K562 (cell line): ENCODE data around the gene DLGAP1. TPM values are rescaled to one million over a fixed set of nuclear protein-coding genes. Genes with fewer than 3 reads are reported as not detected.

Source experiments
- BRD9 ChIP-seq: fragments of 450-650 bp; IDR thresholded peaks from 2 replicates; pipeline ENCODE4 v1.6.1; 2018; ENCODE audit warnings: low read depth; ENCODE audit not compliant: partially characterized antibody
- CSDE1 ChIP-seq, 2 experiments: fragments of 450-650 bp; IDR thresholded peaks; 2 replicates each; pipeline ENCODE4 v1.6.1; 2016; ENCODE audit warnings: mild to moderate bottlenecking in 1 of 2
- GABPB1 ChIP-seq: sonication (generic); formaldehyde crosslinking; IDR thresholded peaks from 2 replicates; pipeline ENCODE4 v1.8.0; 2022; ENCODE audit warnings: mild to moderate bottlenecking, missing genetic modification reagents
- RUNX1 ChIP-seq: sonication (generic); IDR thresholded peaks from 2 replicates; pipeline ENCODE4 v1.6.1; 2016; ENCODE audit warnings: antibody characterized with exemption, low read depth
- SAFB ChIP-seq: fragments of 200-400 bp; formaldehyde crosslinking; IDR thresholded peaks from 2 replicates; pipeline ENCODE4 v1.6.1; 2017; ENCODE audit warnings: low read depth, low read length, borderline replicate concordance
- TEAD2 ChIP-seq: fragments of 450-650 bp; IDR thresholded peaks from 2 replicates; pipeline ENCODE4 v1.6.1; 2016; ENCODE audit warnings: missing genetic modification characterization, control low read depth, missing compliant biosample characterization
- TSC22D4 ChIP-seq: fragments of 450-650 bp; IDR thresholded peaks from 2 replicates; pipeline ENCODE4 v1.6.1; 2016; ENCODE audit warnings: missing genetic modification characterization, missing biosample characterization, control low read depth
- ZBED1 ChIP-seq: IDR thresholded peaks from 2 replicates; pipeline ENCODE4 v1.6.1; 2014
- polyA plus RNA-seq, 8 experiments: library from polyadenylated mRNA; depleted of rRNA in 4 of 8; stranded (reverse) in 5 of 8; unstranded in 3 of 8; fragments of >200 nt; fragmentation: Nextera tagmentation in 2 of 8; fragmentation: Illumina TruSeq in 1 of 8; extraction: Ambion mirVana in 2 of 8; extraction: Trizol in 1 of 8; gene quantifications; 2 replicates each; pipeline versions ENCODE4 v1.2.1 to v1.2.3, GENCODE V29; 2011 to 2014; ENCODE audit warnings: inconsistent platforms in 1 of 8, missing spikeins in 1 of 8
- total RNA-seq, 7 experiments: library from RNA; depleted of rRNA in 6 of 7; stranded (reverse); fragments of >200 nt in 6 of 7; fragmentation: Illumina TruSeq in 2 of 7; extraction: Trizol in 2 of 7; gene quantifications; 2 replicates each; pipeline versions ENCODE4 v1.2.1 to v1.2.3, GENCODE V29; 2011 to 2021; ENCODE audit warnings: low replicate concordance in 1 of 7
- TF ChIP-seq, protein P1 (sequence below): fragments of 200-600 bp; sonication (generic); IDR thresholded peaks from one replicate; pipeline ENCODE4 v1.6.1; 2012; ENCODE audit warnings: mild to moderate bottlenecking, low read depth, low read length, inconsistent platforms
- TF ChIP-seq, protein P2 (sequence below), 2 experiments: fragments of 450-650 bp; IDR thresholded peaks; 2 replicates each; pipeline ENCODE4 v1.6.1; 2016; ENCODE audit warnings: mild to moderate bottlenecking in 2 of 2, borderline replicate concordance in 1 of 2, low read depth in 1 of 2, moderate library complexity in 1 of 2

The DLGAP1 gene
- total and polyA plus RNA-seq, 9 of the 15 experiments (the other 6 are each of a cell fraction or from before 2014, with no cell fraction given) = 0.04 to 0.22 (median 0.08) TPM

GRCh38 chr18:3863593-3863992 is 591.5 kb downstream of the DLGAP1 start (continued):
- TF ChIP-seq, protein P1, sequence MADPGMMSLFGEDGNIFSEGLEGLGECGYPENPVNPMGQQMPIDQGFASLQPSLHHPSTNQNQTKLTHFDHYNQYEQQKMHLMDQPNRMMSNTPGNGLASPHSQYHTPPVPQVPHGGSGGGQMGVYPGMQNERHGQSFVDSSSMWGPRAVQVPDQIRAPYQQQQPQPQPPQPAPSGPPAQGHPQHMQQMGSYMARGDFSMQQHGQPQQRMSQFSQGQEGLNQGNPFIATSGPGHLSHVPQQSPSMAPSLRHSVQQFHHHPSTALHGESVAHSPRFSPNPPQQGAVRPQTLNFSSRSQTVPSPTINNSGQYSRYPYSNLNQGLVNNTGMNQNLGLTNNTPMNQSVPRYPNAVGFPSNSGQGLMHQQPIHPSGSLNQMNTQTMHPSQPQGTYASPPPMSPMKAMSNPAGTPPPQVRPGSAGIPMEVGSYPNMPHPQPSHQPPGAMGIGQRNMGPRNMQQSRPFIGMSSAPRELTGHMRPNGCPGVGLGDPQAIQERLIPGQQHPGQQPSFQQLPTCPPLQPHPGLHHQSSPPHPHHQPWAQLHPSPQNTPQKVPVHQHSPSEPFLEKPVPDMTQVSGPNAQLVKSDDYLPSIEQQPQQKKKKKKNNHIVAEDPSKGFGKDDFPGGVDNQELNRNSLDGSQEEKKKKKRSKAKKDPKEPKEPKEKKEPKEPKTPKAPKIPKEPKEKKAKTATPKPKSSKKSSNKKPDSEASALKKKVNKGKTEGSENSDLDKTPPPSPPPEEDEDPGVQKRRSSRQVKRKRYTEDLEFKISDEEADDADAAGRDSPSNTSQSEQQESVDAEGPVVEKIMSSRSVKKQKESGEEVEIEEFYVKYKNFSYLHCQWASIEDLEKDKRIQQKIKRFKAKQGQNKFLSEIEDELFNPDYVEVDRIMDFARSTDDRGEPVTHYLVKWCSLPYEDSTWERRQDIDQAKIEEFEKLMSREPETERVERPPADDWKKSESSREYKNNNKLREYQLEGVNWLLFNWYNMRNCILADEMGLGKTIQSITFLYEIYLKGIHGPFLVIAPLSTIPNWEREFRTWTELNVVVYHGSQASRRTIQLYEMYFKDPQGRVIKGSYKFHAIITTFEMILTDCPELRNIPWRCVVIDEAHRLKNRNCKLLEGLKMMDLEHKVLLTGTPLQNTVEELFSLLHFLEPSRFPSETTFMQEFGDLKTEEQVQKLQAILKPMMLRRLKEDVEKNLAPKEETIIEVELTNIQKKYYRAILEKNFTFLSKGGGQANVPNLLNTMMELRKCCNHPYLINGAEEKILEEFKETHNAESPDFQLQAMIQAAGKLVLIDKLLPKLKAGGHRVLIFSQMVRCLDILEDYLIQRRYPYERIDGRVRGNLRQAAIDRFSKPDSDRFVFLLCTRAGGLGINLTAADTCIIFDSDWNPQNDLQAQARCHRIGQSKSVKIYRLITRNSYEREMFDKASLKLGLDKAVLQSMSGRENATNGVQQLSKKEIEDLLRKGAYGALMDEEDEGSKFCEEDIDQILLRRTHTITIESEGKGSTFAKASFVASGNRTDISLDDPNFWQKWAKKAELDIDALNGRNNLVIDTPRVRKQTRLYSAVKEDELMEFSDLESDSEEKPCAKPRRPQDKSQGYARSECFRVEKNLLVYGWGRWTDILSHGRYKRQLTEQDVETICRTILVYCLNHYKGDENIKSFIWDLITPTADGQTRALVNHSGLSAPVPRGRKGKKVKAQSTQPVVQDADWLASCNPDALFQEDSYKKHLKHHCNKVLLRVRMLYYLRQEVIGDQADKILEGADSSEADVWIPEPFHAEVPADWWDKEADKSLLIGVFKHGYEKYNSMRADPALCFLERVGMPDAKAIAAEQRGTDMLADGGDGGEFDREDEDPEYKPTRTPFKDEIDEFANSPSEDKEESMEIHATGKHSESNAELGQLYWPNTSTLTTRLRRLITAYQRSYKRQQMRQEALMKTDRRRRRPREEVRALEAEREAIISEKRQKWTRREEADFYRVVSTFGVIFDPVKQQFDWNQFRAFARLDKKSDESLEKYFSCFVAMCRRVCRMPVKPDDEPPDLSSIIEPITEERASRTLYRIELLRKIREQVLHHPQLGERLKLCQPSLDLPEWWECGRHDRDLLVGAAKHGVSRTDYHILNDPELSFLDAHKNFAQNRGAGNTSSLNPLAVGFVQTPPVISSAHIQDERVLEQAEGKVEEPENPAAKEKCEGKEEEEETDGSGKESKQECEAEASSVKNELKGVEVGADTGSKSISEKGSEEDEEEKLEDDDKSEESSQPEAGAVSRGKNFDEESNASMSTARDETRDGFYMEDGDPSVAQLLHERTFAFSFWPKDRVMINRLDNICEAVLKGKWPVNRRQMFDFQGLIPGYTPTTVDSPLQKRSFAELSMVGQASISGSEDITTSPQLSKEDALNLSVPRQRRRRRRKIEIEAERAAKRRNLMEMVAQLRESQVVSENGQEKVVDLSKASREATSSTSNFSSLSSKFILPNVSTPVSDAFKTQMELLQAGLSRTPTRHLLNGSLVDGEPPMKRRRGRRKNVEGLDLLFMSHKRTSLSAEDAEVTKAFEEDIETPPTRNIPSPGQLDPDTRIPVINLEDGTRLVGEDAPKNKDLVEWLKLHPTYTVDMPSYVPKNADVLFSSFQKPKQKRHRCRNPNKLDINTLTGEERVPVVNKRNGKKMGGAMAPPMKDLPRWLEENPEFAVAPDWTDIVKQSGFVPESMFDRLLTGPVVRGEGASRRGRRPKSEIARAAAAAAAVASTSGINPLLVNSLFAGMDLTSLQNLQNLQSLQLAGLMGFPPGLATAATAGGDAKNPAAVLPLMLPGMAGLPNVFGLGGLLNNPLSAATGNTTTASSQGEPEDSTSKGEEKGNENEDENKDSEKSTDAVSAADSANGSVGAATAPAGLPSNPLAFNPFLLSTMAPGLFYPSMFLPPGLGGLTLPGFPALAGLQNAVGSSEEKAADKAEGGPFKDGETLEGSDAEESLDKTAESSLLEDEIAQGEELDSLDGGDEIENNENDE = no peak
- TF ChIP-seq ZBED1 = no peak
- no peak for TF ChIP-seq GABPB1 (CRISPR knock-in tag)
- TF ChIP-seq, protein P2, sequence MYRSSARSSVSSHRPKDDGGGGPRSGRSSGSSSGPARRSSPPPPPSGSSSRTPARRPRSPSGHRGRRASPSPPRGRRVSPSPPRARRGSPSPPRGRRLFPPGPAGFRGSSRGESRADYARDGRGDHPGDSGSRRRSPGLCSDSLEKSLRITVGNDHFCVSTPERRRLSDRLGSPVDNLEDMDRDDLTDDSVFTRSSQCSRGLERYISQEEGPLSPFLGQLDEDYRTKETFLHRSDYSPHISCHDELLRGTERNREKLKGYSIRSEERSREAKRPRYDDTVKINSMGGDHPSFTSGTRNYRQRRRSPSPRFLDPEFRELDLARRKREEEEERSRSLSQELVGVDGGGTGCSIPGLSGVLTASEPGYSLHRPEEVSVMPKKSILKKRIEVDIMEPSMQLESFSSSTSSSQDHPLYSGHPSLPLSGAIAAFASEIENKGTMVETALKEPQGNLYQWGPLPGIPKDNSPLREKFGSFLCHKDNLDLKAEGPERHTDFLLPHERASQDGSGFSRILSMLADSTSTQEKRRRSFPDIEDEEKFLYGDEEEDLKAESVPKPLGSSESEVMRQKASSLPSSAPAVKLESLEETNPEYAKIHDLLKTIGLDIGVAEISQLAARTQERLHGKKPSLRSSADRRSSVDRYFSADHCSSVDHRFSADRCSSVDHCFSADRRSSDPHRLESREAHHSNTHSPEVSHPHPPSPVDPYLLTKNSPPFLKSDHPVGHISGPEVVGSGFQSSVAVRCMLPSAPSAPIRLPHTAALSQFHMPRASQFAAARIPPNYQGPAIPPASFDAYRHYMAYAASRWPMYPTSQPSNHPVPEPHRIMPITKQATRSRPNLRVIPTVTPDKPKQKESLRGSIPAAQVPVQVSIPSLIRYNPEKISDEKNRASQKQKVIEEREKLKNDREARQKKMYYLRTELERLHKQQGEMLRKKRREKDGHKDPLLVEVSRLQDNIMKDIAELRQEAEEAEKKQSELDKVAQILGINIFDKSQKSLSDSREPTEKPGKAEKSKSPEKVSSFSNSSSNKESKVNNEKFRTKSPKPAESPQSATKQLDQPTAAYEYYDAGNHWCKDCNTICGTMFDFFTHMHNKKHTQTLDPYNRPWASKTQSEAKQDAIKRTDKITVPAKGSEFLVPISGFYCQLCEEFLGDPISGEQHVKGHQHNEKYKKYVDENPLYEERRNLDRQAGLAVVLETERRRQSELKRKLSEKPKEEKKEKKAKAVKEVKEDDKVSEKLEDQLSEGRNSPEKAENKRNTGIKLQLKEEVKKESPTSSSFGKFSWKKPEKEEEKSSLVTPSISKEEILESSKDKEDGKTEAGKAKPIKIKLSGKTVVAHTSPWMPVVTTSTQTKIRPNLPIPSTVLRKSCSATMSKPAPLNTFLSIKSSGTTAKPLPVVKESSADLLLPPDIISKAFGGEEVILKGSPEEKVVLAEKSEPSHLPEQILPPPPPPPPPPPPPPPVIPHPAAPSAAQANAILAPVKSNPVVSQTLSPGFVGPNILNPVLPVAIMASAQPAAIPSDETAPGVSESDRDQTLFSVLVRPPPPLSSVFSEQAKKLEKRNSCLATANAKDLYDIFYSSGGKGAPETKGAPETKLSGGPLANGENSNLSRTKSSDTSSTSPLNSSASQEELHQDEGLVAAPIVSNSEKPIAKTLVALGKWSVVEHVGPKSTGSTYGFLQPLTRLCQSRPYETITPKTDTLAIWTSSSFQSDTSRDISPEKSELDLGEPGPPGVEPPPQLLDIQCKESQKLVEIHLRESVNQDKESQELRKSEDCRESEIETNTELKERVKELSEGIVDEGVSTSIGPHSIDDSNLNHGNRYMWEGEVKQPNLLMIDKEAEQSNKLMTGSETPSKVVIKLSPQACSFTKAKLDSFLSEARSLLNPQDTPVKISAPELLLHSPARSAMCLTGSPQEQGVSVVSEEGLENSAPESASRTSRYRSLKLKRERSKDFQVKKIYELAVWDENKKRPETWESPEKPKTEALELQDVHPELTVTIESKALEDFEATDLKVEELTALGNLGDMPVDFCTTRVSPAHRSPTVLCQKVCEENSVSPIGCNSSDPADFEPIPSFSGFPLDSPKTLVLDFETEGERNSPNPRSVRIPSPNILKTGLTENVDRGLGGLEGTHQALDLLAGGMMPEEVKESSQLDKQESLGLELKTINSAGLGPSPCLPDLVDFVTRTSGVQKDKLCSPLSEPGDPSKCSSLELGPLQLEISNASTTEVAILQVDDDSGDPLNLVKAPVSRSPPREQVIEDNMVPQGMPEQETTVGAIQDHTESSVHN (IDR thresholded peaks at IDR 0.05; ENCODE audit: borderline replicate concordance in 1 of 2, low read depth in 1 of 2) = no peak
- TF ChIP-seq CSDE1 (IDR thresholded peaks at IDR 0.05) = no peak
- TF ChIP-seq RUNX1 = no peak
- no peak for TF ChIP-seq TEAD2
- no peak for TF ChIP-seq BRD9
- no peak for TF ChIP-seq SAFB
- no peak for TF ChIP-seq TSC22D4 (tag)
